CD4-positive, alpha-beta T cell treated with Interleukin-4 for 4 hours (primary cell): ENCODE data around the gene DUOXA1.
"Not testable (repeated sequence)": the region's sequence is repeated elsewhere in the genome, so short reads cannot be mapped to it uniquely, and the experiment has no call there.

Experiments used
- DNase-seq: peaks from one replicate; pipeline ENCODE4 v3.0.0-alpha.2; 2020

The DUOXA1 gene

GRCh38 chr15:45087513-45087912, 42.2 kb downstream of the DUOXA1 start:
- DNase-seq = no peak

GRCh38 chr15:45084163-45084562, 45.5 kb downstream of the DUOXA1 start:
- DNase-seq = no peak

GRCh38 chr15:45083223-45083622, 46.5 kb downstream of the DUOXA1 start:
- DNase-seq = no peak

- not testable (repeated sequence) for DNase-seq
Observed at GRCh38 chr15:45082412-45082811, 47.3 kb downstream of the DUOXA1 start.

GRCh38 chr15:45080593-45080992, 49.1 kb downstream of the DUOXA1 start:
- DNase-seq = not testable (repeated sequence)

- not testable (repeated sequence) for DNase-seq
Observed at GRCh38 chr15:45079628-45080246, 49.9 kb downstream of the DUOXA1 start.

GRCh38 chr15:45079201-45079600, 50.5 kb downstream of the DUOXA1 start:
- not testable (repeated sequence) for DNase-seq

- not testable (repeated sequence) for DNase-seq
Observed at GRCh38 chr15:45077391-45077790, 52.3 kb downstream of the DUOXA1 start.

- not testable (repeated sequence) for DNase-seq
Observed at GRCh38 chr15:45075440-45076320, 54.0 kb downstream of the DUOXA1 start.

GRCh38 chr15:45073602-45074001, 56.1 kb downstream of the DUOXA1 start:
- not testable (repeated sequence) for DNase-seq

GRCh38 chr15:45069942-45070360, 59.7 kb downstream of the DUOXA1 start:
- not testable (repeated sequence) for DNase-seq
